NCI-H2227 (cell line): ENCODE measurements around the gene HSBP1L1.

Experiments used
- DNase-seq: peaks from one replicate; lab custom pipeline; 2025; ENCODE audit not compliant: unreplicated experiment; lab: John Stamatoyannopoulos, UW

Gene HSBP1L1

DNA sequence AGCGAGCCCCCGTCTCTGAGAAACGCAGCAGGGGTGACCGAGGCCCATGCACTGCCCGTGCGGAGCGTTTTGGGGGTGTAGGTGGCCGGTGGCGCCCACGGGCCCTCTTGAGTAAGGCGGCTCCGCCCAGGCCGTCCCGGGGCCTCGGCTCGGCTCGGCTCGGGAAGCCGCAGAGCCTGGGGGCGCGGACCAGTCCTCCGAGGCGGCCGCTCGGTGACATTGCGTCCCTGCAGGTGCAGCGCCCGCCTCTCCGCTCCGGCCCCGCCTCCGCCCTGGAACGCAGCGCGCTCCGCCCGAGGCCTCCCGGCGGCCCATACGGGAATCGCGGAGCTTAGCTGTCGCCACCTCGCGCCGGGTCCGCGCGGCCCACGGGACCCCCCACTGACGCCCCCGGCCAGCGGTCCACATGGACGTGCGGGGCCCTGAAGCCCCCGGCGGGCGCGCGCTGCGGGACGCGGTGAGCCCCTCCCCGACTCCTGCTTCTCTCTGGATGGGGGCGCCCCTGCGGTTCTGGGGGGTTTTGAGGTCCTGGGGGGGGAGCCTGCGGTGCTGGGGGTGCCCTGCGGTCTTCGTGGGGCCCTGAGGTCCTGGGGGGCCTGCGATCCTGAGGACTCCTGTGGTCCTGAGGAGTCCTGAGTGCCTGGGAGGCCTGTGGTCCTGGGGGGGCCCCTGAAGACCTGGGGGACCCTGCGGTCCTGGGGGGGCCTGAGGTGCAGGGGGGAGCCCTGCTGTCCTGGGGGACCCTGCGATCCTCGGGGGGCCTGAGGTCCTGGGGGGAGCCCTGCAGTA is at the start of gene HSBP1L1:
Gene HSBP1L1 (plus strand): TSS at position 314 of the 789 bp plus-strand sequence. CDS start 93 bp downstream, at position 407.
- DNase-seq, result peak; percentile 86

DNA sequence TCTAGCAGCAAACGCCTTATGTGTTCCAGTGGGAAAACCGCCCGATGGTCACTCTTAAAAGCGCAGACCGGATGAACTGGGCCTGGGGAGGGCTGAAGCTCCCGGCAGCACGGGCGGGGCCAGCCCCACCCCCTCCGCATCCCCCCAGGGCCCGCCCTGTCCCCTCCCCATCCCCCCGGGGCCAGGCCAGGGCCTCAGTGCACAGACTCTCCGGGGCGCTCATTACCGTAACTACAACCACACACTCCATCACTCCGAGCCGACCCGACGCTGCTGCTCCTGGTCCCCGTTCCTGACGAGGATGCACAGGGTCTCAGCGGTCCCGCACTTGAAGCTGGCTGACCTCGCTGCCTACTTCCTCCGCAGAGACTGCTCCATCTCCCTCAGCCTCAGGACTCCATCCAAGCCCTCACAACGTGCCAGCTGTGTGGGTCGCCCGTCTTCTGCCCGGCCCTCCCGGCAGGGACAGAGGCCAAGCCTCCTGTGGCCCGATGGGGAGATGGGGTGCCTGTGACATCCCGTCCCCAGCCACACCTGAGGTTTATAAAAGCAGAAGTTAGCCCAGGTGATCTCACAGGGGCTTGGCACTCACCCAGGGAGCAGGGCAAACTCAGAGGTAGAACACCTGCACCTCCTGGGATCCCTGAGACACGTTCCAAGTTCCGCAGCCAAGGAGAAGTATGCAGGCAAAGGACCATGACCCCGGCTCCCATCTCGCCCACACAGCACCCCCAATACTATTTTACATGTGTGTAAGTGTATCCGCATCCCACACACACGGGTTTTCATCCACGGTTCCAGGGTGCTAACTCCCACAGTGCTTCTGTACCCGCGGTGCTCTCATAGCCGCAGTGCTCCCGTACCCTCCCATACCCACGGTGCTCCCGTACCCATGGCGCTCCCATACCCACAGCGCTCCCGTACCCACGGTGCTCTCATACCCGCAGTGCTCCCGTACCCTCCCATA is 49.0 kb upstream of the HSBP1L1 start:
- no peak for DNase-seq

DNA sequence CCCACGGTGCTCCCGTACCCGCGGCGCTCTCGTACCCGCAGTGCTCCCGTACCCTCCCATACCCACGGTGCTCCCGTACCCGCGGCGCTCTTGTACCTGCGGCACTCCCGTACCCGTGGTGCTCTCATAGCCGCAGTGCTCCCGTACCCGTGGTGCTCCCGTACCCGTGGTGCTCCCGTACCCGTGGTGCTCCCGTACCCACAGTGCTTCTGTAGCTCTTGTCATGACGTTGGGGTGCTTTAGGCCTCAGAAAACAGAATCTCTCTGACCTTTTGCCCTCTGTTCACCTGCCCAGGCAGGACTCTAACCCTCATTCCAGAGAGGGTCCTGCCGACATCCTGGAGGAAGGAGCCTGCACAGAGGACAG is 48.3 kb upstream of the HSBP1L1 start:
- no peak for DNase-seq

DNA sequence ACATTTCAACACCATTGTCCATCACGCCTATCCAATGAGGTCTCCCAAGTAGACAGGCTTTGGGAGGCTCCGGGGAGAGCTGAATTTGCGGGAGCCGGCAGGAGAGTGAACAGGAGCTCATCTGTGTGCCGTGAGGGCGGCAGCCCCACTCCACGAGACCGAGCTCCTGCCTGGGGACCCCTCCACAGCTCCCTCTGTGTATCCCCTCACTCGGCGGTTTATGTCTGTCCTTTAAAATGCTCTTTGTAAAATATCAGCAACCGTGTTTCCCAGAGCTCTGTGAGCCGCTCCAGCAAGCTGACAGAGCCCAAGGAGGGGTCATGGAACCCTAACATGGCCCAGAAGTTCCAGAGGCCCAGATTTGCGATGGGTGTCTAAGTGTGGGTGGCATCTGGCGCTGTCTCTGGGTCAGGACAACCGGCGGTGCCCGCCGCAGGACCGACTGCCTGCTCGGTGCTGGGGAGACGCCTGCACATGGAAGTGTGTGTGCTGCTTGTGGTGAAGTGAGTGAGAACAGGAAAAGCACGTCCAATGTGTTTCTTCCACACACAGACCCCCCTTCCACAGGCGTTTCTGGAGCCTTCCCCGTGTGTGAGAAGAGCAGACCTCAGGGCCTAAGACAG is 47.8 kb upstream of the HSBP1L1 start:
- no peak for DNase-seq

DNA sequence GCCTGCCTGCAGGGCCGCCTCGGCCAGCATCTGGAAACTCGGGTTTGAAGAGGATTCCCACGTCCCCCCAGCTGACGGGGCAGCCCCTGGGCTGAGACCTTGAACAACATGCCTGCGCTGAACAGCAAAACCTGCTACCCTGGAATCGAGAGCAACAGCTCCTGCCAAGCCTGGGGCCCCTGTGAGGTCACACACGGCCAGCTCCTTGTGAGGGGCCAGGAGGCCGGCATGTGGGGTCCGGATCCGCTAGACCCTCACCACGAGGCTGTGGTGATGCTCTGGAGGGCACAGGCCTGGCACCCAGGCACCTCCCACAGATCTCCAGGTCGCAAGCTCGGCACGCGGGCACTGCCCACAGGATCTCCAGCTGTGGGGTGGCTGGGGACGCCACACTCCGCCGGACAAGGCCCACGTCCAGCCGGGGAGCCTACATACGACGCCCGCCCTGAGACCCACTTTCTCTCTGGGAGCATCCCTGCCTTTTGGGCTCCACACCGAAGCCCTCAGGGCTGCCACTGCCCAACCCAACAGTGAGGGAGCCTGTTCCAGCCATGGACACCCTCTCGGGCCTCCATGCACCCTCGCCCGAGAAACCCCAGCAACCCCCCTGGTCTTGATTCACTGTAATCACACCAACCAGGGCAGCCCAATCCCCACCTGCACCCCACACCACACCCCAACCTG is 47.1 kb upstream of the HSBP1L1 start:
- no peak for DNase-seq

DNA sequence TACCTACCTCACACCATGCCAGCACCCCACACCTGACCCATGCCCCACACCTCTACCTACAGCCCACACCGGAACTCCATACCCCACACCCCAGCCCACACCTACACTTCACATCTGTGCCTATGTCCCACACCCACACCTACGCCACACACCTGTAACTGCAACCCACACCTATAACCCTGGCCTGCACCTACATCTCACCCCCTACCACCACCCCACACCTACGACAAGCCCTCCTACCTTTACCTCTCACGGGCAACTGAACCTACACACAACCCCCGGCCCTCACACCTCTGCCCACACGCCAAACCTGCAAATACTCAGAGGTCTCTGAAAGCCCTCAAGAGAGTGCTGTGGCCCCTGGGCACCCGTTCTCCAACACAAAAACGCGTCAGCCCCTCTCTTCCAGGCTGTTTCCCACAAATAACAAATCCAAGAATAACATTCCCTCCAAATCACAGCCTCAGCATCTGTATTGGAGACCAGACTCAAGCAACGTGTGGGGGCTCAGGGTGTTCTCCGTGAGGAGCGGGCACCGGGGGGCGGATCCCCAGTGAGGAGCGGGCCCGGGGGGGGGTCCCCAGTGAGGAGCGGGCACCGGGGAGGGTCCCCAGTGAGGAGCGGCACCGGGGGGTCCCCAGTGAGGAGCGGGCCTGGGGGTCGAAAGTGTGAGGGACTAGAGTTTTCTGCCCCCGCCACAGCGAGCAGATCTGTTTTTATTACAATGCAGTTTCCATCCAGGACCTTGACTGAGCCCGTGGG is 46.4 kb upstream of the HSBP1L1 start:
- no peak for DNase-seq

DNA sequence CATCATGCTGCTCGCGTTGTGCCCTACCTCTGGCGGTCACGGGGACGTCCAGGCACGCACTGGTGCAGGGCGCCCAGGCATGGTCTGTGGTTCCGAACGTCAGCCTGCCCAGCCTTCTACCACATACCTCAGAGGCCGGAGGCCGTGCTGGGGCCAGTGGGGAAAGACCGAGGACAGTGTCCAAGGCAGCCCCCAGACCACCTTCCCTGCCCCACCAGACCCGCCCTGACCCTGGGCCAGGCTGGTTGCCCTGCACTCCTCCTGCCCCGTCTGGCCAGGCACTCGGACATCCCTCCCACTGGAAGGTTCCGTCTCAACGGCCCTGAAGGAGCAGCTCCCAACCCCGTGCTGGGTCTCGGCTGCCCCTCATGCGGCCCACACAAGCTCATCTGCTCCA is 45.8 kb upstream of the HSBP1L1 start:
- no peak for DNase-seq

DNA sequence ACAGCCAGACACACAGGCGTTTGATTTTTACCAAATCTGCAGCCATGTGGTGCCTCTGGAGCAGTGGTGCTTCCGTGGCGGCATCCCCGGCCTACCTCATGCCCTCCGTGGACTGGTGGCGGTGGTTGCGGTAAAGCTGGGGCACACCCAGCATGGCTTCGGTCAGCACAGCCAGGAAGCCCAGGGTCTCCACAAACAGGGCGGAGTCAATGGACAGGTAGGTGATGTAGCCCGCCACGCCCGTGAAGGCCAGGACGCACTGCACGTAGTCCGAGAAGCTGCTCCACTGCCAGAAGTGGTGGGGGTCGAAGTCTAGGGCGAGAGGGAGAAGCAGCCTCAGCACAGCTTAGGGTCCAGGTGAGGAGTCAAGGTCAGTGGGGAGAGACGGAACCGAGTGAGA is 45.4 kb upstream of the HSBP1L1 start:
- DNase-seq, result no peak

DNA sequence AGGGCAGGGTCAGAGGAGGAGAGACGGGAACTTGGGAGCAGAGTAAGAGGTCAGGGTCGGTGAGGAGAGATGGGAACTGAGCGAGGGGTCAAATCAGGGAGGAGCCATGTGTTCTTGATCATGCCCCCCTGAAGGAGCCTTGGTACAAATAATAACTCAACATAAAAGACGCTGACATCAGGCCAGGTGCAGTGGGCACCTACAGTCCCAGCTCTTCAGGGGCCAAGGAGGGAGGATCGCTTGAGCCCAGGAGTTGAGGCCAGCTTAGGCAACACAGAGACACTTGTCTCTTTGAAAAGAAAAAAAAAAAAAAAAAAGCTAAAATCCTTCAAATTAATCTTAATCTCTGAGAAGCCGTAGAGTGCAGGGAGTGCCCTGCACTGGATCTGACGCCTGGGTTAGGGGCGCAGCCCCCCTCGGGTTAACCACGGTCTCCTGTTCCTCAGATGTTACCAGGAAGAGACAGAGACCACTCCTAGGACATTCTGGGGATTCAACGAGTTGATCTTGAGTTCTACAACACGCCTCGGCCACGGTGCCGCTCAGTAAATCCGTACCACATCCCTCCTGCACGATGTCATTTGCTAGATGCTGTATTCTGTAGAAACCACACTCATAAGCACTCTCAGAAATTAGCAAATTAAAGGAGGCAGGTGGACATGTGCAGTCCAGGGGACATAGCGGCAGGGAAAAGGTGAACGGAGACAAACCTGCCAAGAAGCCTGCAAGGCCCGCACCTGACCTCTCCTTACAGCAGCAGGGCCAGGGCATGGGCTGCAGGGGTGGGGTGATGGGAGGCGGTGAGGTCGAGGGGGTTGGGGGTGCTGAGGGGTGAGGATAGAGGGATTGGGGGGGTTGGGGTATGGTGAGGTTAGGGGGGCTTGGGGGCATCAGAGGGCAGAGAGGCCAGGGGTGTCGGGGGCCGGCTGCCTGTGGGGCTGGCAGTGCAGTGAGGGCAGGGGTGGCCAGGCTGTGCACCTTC is 42.2 kb upstream of the HSBP1L1 start:
- no peak for DNase-seq

DNA sequence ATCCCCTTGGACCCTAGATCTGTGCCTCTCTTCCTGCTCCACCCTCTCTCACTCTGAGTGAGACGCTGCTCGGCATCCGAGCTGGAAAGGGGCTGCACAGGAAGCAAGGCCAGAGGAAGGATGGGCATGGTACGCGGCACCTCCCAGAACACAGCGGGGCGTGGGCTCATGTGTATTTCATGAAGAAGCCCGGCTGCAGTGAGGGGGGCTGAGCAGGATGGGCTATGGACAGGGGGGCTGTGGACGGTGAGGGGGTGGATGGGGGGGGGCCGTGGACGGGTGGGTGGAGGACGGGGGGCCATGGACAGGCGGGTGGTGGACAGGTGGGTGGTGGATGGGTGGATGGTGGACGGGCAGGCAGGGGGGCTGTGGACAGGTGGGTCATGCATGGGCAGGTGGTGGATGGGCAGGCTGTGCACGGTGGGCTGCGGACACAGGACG is 41.5 kb upstream of the HSBP1L1 start:
- no peak for DNase-seq

DNA sequence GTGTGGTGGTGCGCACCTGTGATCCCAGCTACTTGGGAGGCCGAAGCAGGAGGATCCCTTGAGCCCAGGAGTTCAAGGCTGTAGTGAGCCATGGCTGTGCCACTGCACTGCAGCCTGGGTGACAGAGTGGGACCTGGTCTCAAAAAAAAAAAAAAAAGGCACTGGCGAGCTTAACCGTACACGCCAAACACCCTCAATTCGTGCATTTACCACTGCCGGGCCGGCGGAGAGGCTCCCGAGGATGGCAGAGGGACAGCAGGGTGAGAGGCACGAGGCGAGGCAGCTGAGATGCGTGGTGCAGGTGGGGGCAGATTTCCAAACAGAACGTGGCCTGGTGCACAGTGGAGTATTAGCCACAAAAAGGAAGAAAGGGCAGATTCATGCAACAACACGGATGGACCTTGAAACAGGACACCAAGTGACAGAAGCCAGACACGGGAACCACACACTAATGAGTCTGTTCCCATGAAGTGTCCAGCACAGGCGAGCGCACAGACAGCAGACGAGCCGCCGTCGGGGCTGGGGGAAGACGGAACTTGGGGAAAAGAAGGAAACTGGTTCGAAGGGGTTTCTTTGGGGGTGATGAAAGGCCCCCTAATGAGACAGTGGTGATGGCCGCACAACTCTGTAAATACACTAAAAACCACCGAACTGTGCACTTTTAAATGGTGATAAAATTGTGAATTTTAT is 40.4 kb upstream of the HSBP1L1 start:
- DNase-seq, result no peak

DNA sequence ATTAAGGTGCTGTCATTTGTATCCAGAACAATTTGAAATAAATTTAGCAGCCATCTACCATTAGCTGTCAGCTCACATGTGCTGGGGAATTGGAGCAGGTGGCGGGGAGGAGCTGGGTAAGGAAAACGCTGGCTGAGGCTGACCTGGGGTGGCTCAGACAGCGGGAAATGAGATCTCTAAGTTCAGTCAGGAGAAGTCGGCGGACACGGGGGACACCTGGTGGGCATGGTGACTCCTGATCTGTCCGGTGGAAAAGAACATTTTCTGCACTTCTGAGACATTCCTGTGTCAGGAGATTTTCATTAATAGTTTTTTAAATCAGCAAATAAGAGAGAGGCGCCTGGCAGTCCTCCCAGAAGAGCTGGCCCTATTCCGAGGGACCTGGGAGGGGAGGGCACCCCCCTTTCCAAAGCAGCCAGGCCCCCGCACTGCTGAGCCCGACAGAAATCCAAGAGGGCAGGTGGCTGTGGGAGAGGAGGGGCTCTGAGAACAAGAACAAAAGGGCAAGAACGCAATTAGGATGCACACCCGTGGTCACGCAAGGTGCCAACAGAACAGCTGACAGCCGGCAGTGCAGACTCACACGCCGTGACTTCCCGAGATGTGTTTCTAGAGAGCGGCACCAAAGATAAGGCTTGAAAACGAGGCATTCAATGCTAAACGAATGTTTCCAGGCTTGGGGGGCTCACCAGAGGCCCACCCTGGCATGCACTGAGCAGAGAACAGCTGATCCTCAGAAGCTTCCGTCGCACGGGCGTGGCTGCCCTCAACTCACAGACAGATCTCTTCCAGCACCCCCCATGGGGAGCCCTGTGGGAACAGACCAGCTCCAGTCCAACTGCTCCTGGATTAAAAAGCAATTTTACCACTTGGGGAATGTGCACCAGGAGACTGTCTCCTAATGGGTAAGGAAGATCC is 39.4 kb upstream of the HSBP1L1 start:
- no peak for DNase-seq

DNA sequence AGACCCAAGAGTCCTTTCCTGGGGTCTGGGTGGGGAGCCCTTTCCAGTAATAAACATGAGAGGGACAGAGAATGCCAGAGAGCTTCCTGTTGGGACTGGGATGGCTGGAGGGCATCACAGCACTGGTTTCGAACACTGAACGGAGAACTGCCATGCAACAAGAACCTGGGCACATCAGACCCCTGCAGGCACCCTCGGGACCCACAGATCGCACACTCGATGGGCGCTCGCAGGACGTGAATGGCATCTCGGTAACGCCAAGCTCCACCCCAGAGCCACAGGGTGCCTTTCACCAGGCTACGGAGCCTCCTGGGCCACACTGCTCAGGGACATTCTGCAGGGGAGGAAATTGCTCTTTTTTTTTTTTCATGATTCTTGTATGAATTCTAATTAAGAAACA is 38.1 kb upstream of the HSBP1L1 start:
- no peak for DNase-seq

DNA sequence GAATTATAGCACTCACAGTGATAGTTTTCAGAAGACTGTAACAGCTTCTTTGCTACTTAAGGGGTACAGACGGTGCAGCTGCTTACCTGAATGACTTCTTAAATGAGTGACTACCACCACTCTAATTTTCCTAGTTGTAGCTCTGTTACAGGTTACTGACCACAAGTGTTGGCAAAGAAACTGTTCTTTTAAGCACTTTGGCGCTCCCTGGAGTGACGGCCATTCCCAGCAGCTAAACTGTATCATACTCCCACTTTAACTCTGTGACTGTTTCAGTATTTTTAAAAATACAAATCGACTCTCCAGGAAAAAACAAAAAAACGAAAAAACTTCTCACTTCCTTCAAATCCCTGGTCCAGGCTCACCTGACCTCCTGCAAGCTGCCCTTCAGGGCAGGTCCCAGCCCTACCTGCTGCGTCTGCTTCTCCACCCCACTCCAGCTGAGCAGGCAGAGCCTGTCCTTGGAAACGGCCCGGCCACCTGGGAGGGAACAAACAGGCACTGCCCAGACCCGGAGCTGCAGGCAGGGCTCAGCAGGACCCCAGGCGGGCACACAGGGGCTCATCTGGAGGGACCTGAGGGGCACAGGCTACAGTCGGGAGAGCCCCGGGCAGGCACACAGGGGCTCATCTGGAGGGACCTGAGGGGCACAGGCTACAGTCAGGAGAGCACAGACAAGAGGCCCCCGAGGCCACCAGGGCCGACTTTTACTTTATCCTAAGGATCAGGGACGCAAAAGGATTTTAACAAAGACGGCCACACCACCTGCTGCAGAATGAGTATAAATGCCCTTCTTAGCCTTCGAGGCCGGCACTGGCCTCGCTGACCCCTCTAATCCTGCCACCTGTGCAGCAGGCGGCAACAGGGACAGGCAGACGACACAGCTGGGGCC is 37.5 kb upstream of the HSBP1L1 start:
- no peak for DNase-seq

DNA sequence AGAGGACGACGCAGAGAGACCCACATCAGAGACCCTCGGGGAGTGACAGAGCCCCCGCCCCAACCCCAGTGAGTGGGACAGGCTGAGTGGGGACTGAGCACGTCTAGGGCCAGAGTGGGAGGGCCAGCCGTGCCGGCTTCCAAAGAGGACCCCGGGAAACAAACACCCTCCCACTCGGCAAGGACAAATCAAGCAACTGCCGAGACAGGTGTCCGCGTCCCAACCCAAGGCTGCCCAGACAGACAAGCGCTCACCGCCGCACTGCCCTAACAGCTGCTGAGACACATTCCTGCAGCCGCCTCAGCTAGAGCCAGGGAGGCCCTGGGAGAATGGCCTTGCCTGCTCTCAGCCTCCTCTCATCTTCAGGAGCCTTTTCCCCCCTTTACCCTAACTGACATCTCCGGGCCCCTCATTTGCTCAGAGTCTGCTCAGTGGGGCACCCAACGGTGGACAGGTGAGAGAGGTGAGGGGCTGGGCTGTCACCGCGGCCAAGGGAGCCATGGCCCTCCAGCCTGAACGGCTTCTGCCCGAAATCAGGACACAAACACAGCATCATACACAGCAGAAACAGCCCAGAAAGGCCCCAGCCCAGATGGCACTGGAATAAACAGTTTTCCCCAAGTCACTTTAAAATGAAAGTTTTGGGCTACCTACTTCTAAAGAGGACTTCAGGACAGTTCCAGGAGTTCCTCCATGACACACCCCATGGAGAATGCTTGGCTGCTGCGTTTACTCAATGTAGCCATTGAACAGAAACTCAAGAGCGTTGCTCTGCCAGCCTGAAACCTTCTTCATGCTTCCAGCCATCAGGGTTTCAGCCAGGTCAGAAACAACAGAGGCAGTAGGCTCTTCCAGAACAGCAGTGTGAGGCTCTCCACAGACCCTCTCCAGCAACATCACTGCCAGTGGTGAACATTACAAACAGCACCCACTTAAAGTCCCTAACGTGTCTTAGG is 36.6 kb upstream of the HSBP1L1 start:
- DNase-seq, result no peak
